ENCODE data around the gene PPM1J.
"Not testable (repeated sequence)": the region's sequence is repeated elsewhere in the genome, so short reads cannot be mapped to it uniquely, and the experiment has no call there.

Gene PPM1J, protein sequence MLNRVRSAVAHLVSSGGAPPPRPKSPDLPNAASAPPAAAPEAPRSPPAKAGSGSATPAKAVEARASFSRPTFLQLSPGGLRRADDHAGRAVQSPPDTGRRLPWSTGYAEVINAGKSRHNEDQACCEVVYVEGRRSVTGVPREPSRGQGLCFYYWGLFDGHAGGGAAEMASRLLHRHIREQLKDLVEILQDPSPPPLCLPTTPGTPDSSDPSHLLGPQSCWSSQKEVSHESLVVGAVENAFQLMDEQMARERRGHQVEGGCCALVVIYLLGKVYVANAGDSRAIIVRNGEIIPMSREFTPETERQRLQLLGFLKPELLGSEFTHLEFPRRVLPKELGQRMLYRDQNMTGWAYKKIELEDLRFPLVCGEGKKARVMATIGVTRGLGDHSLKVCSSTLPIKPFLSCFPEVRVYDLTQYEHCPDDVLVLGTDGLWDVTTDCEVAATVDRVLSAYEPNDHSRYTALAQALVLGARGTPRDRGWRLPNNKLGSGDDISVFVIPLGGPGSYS

GRCh38 chr1:112715264-112716053 lies at the start of gene PPM1J:
PPM1J (minus strand) TSS chr1:112715332; CDS start chr1:112715301, 31 bp downstream.
- no peaks in the 10 kb centered on the region for H3K9me3 Mint-ChIP-seq
- H3K27ac Mint-ChIP-seq = no peak within 1 kb of the TSS
- peaks cover 4% of the 10 kb centered on the region for H3K27me3 Mint-ChIP-seq
- H3K4me1 Mint-ChIP-seq = peaks cover 17% of the 10 kb centered on the region
- peak within 1 kb of the TSS; percentile 88 for H3K4me3 Mint-ChIP-seq
- H3K36me3 Mint-ChIP-seq = no peaks in the 10 kb centered on the region

- no peaks in the 10 kb centered on the region for H3K9me3 Mint-ChIP-seq
- H3K4me3 Mint-ChIP-seq = no peak overlapping the region
Observed at GRCh38 chr1:112762541-112763500, 47.7 kb upstream of the PPM1J start.

DNA sequence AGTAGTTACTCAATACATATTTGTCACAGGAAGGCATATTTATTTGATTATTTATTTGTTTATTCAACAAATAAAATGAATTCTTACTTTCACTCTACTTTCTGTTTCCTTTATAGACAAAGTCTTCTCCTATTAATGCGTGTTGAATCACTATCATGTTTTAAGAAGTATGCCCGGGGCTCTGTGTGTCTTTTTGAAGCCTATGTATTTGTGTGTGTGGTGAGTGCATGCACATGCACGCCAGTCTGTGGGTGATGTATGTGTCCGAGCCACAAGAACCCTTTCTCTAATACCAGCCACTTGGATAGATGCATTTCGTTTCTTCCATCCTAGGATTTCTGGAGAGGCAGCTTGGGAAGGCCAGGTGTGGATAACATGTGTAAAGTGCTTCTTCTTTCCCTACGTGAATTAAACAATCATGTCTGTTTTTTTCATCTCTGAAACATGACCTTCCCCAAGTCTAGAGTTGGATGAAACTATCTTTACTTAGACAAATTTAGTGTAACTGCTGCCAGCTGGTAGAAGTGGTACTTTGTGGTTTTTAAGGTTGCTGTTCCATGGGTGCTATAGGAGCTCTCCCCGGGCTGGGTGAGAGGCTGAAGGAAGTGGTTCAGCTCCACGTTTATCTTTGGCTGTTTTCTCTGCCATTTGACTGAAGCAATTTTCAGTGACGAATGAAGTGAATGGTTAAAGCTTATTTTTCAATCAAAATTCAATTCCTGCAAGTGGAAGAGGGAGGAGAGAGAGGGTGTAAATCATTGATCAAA lies 46.8 kb upstream of the PPM1J start:
- no peaks in the 10 kb centered on the region for H3K4me1 Mint-ChIP-seq
- no peak overlapping the region for H3K4me3 Mint-ChIP-seq
- no peaks in the 10 kb centered on the region for H3K9me3 Mint-ChIP-seq
- H3K36me3 Mint-ChIP-seq = no peaks in the 10 kb centered on the region
- H3K27ac Mint-ChIP-seq = no peak overlapping the region
- H3K27me3 Mint-ChIP-seq = peaks cover 5% of the 10 kb centered on the region

More at GRCh38 chr1:112762541-112763500, 47.7 kb upstream of the PPM1J start:
- Mint-ChIP-seq H3K27ac (no peak overlapping the region), H3K36me3 (no peaks in the 10 kb centered on the region), H3K4me1 (no peaks in the 10 kb centered on the region), H3K27me3 (peaks cover 4% of the 10 kb centered on the region)

DNA sequence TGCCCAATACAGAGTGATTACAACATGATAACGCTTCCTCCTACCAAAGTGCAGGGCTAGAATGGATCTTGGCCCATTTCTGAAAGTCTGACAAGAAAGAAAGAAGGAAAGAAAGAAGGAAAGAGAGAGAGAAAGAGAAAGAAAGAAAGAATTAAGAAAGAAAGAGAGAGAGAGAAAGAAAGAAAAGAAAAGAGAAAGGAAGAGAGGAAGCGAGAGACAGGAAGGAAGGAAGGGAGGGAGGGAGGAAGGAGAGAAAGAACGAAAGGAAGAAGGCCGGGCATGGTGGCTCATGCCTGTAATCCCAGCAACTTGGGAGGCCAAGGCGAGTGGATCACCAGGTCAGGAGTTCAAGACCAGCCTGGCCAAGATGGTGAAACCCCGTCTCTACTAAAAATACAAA lies 44.1 kb upstream of the PPM1J start:
- Mint-ChIP-seq H3K36me3 (peaks cover 3% of the 10 kb centered on the region), H3K4me3 (no peak overlapping the region), H3K27me3 (peaks cover 15% of the 10 kb centered on the region), H3K27ac (no peak overlapping the region), H3K4me1 (no peaks in the 10 kb centered on the region), H3K9me3 (peaks cover 10% of the 10 kb centered on the region)

DNA sequence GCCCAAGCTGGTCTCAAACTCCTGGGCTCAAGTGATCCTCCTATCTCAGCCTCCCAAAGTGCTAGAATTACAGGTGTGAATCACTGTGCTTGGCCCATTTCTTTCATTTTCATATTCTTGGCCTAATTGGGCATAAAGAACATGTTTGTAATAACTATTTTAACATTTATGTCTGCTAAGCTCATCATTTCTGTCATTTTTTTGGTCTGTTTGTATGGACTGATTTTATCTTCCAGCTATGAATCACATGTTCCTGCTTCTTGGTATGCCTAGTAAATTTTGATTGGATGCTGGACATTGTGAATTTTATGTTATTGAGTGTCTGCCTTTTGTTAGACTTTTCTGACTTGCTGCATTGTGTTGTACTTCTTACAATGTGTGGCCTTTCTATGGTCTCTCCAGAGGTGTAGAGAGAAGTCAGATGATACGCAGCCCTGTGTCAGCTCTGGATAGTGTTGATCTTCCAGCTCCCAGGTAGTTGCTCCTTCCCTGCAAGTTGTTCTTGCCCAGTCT lies 39.0 kb upstream of the PPM1J start:
- no peak overlapping the region for H3K4me3 Mint-ChIP-seq
- H3K27ac Mint-ChIP-seq = no peak overlapping the region
- peaks cover 5% of the 10 kb centered on the region for H3K36me3 Mint-ChIP-seq
- peaks cover 25% of the 10 kb centered on the region for H3K27me3 Mint-ChIP-seq
- H3K9me3 Mint-ChIP-seq = peaks cover 11% of the 10 kb centered on the region
- no peaks in the 10 kb centered on the region for H3K4me1 Mint-ChIP-seq

DNA sequence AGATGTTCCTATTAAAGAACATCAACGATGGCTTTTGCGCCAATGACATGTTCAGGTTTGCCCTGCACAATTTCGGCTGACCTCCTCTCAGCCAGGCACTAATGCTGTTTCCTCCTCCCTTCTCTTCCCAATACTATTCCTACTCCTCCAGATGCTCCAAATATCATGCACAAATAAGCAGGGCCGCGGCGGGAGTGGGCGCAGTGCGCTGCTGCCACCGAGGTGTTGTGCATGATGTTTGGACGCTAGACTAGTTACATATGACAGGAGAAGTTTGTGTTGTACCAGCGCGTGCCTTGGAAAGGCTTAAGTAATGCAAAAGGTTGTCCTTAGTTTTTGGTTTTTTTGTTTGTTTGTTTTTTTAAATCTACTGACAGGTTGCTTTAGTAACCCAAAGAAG lies 33.3 kb upstream of the PPM1J start:
- H3K27ac Mint-ChIP-seq = no peak overlapping the region
- H3K36me3 Mint-ChIP-seq = no peaks in the 10 kb centered on the region
- H3K4me3 Mint-ChIP-seq = no peak overlapping the region
- H3K9me3 Mint-ChIP-seq = no peaks in the 10 kb centered on the region
- H3K27me3 Mint-ChIP-seq = peaks cover 29% of the 10 kb centered on the region
- peaks cover 7% of the 10 kb centered on the region for H3K4me1 Mint-ChIP-seq

DNA sequence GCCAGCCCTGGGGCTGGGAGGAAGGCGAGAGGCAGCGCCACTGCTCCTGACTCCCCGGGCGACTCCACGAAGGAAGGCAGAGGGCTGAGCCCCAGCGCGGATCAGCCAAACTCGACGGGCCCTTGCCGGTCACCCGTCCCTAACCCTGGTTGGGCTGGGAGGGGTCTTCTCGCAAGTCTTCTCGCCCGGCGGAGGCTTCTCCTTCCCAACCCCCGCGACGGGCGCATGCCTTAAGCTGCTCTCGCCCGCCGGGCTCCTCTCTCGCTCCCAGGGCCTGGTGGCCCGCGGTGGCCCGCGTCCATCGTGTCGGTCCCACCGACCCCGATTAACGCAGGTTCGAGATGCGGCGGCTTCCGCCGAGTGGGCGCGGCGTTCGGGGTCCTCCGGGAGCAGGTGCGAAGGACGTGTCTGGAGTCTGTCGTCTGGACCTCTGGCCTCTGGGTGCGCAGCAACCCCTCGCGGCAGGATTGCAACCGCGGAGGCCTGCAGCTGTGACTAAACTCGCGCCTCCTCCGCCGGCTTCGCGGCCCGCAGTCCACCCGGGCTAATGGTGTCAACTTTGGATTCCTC lies 29.0 kb upstream of the PPM1J start:
- Mint-ChIP-seq H3K27ac (no peak overlapping the region), H3K27me3 (peaks cover 39% of the 10 kb centered on the region), H3K36me3 (no peaks in the 10 kb centered on the region), H3K4me1 (peaks cover 7% of the 10 kb centered on the region), H3K4me3 (no peak overlapping the region), H3K9me3 (peaks cover 3% of the 10 kb centered on the region)

GRCh38 chr1:112743174-112744008 lies 28.3 kb upstream of the PPM1J start:
- no peak overlapping the region for H3K27ac Mint-ChIP-seq
- peaks cover 7% of the 10 kb centered on the region for H3K4me1 Mint-ChIP-seq
- H3K27me3 Mint-ChIP-seq = peaks cover 43% of the 10 kb centered on the region
- H3K36me3 Mint-ChIP-seq = no peaks in the 10 kb centered on the region
- H3K4me3 Mint-ChIP-seq = peak overlapping the region; percentile 59
- H3K9me3 Mint-ChIP-seq = peaks cover 4% of the 10 kb centered on the region

- peaks cover 4% of the 10 kb centered on the region for H3K9me3 Mint-ChIP-seq
- H3K27me3 Mint-ChIP-seq = peaks cover 24% of the 10 kb centered on the region
- peaks cover 23% of the 10 kb centered on the region for H3K4me1 Mint-ChIP-seq
- peak overlapping the region; percentile 43 for H3K27ac Mint-ChIP-seq
- no peaks in the 10 kb centered on the region for H3K36me3 Mint-ChIP-seq
- H3K4me3 Mint-ChIP-seq = no peak overlapping the region
Observed at GRCh38 chr1:112737573-112737972, 22.4 kb upstream of the PPM1J start.

DNA sequence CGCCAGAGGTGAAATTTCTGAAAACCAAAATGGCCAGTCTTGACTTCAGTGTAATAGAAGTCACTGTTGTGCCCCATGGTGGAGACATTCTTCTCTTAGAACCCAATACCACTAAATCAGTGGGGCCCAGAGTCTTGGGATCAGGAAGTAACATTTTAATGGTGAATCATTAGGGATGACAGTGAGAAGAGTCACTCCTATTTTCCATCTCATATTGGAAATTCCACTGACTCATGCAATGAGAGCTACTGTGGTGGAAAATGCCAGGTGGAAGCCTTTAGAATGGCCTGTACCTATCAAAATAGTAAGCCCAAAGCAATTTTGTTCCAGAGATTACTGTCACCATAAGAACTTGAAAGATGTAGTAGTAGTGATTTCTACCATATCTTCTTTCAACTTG lies 20.6 kb upstream of the PPM1J start:
- peaks cover 4% of the 10 kb centered on the region for H3K9me3 Mint-ChIP-seq
- H3K4me3 Mint-ChIP-seq = peak overlapping the region; percentile 31
- peak overlapping the region; percentile 80 for H3K27ac Mint-ChIP-seq
- peaks cover 23% of the 10 kb centered on the region for H3K4me1 Mint-ChIP-seq
- no peaks in the 10 kb centered on the region for H3K36me3 Mint-ChIP-seq
- peaks cover 15% of the 10 kb centered on the region for H3K27me3 Mint-ChIP-seq

DNA sequence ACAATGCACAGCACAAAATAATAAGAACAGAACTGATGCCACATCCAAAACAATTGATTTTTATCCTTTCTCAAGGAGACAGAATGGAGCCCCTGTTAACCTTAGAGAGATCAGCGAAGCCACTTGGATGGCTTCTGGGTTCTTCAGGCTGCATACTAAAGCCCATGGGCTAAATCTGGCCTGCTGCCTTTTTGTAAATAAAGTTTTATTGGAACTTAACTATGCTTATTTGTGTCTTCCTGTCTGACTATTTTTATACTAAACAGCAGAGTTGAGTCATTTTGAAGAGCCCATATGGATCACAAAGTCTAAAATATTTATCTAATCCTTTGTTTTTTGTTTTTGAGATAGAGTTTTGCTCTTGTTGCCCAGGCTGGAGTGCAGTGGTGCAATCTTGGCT lies 16.3 kb upstream of the PPM1J start:
- H3K4me1 Mint-ChIP-seq = peaks cover 15% of the 10 kb centered on the region
- H3K36me3 Mint-ChIP-seq = no peaks in the 10 kb centered on the region
- H3K27me3 Mint-ChIP-seq = no peaks in the 10 kb centered on the region
- H3K9me3 Mint-ChIP-seq = no peaks in the 10 kb centered on the region
- no peak overlapping the region for H3K27ac Mint-ChIP-seq
- no peak overlapping the region for H3K4me3 Mint-ChIP-seq

DNA sequence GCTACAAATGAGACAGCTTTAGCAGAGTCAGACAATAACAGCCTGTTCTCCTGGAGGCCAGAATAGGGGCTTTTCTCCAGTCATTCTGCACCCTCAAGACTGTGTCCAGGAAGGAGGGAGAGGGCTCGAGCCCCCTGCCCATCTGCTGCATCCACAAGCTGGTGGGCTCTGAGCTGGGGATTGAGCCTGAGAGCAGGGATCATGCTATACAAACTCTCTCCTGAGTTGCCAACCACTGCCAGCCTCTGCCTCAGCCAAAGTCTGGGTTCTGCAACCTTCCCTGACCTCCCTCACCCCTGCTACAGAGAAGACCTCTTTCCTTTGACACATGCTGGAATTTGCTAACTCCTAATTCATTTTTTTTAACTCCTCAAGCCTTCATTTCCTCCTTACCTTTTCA lies 14.8 kb upstream of the PPM1J start:
- Mint-ChIP-seq H3K27ac (peak overlapping the region; percentile 25), H3K9me3 (no peaks in the 10 kb centered on the region), H3K4me3 (no peak overlapping the region), H3K4me1 (peaks cover 10% of the 10 kb centered on the region), H3K27me3 (no peaks in the 10 kb centered on the region), H3K36me3 (no peaks in the 10 kb centered on the region)

- H3K27ac Mint-ChIP-seq, H3K9me3 Mint-ChIP-seq, H3K27me3 Mint-ChIP-seq, H3K36me3 Mint-ChIP-seq, H3K4me1 Mint-ChIP-seq, H3K4me3 Mint-ChIP-seq: not testable (repeated sequence)
Observed at GRCh38 chr1:112729011-112729410, 13.9 kb upstream of the PPM1J start.

Data from activated naive CD4-positive, alpha-beta T cell treated with anti-CD3 and anti-CD28 coated beads, Interleukin-2, amount 50 U/mL, for 24 hours (primary cell).